ENCODE data around the gene TCL1B.

TCL1B gene

DNA sequence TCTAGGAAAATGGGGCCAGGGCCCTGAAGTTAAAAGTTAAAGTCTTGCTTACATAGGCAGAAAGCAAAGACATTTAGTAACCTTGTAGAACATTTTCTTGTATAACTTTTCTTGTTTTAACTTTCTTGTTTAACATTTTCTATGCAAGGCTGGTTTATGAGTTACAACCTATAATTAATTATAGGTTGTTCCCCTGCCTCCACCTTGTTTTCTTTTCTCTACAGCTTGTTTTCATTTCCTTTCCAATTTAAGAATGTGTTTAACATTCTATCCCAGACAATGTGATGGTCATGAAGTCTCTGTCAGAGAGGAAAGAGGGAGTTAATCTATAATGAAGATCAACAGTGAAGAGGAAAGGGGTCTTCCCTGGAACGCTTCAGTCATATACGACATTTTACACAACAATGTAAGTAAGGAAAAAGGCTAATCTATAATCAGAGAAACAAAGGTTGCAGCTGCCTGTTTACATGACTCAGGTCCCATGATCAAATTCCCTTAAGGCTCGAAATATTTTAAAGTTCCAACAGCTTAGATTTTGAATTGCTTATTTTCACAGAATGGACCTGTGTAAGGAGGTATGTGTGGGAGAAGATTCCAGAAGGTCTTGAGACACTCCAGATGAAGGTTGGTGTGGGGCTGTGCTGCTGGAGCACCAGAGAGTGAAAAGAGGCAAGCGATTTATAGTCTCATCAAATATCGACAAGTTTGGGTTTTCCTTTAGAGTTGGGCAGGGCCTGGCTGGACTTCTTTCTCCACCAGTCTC lies 34.2 kb upstream of the TCL1B start:
- CTCF ChIA-PET, result interaction anchor here (1.0 to 1.6 kb wide), 6 partner anchors 10 to 42 kb away, joined by 4 to 5 read pairs (median 4); no protein-coding TSS in a partner anchor
- POLR2A ChIA-PET, result no interaction called here
- TF ChIP-seq, protein P1, sequence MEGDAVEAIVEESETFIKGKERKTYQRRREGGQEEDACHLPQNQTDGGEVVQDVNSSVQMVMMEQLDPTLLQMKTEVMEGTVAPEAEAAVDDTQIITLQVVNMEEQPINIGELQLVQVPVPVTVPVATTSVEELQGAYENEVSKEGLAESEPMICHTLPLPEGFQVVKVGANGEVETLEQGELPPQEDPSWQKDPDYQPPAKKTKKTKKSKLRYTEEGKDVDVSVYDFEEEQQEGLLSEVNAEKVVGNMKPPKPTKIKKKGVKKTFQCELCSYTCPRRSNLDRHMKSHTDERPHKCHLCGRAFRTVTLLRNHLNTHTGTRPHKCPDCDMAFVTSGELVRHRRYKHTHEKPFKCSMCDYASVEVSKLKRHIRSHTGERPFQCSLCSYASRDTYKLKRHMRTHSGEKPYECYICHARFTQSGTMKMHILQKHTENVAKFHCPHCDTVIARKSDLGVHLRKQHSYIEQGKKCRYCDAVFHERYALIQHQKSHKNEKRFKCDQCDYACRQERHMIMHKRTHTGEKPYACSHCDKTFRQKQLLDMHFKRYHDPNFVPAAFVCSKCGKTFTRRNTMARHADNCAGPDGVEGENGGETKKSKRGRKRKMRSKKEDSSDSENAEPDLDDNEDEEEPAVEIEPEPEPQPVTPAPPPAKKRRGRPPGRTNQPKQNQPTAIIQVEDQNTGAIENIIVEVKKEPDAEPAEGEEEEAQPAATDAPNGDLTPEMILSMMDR (IDR thresholded peaks at IDR 0.05; ENCODE audit: control extremely low read depth, extremely low read depth, low read depth, missing control alignments), result no peak
- DNase-seq (ENCODE audit: extremely low spot score), result no peak

- ChIA-PET CTCF (interaction anchor here (1.0 to 1.6 kb wide), 3 partner anchors 14 to 31 kb away, joined by 4 to 5 read pairs (median 4); no protein-coding TSS in a partner anchor), POLR2A (no interaction called here)
- DNase-seq (ENCODE audit: extremely low spot score), result no peak
- TF ChIP-seq, protein P1 (IDR thresholded peaks at IDR 0.05; ENCODE audit: control extremely low read depth, extremely low read depth, low read depth, missing control alignments), result no peak
Observed at GRCh38 chr14:95652690-95653089, 33.5 kb upstream of the TCL1B start.

DNA sequence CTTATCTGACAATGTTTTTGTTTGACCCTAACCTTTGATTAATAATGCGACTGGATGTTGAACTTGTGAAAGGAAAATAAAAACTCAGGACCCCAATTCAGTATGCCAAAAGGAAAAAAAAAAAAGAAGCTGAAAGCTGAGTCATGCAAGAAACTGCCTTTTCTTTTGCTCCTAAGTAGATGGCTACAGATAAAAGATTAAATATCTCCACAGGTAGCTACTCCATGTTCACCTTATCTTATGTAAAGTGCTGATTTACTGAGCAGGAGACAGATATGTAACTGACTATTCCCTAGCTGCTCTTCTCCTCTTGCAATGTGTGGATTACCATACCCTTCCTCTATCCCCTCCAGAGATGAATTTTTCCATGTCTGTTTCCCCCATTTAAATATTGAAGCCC lies 30.8 kb upstream of the TCL1B start:
- ChIA-PET CTCF (interaction anchor here (0.7 to 1.7 kb wide), 4 partner anchors 12 to 29 kb away, joined by 3 to 4 read pairs (median 4); no protein-coding TSS in a partner anchor), POLR2A (no interaction called here)
- TF ChIP-seq, protein P1 (IDR thresholded peaks at IDR 0.05; ENCODE audit: control extremely low read depth, extremely low read depth, low read depth, missing control alignments), result no peak
- no peak for DNase-seq (ENCODE audit: extremely low spot score)

- ChIA-PET POLR2A (no interaction called here), CTCF (interaction anchor here (1.7 kb wide), 1 partner anchor 11 kb away, joined by 4 read pairs; no protein-coding TSS in a partner anchor)
- TF ChIP-seq, protein P1 (IDR thresholded peaks at IDR 0.05; ENCODE audit: control extremely low read depth, extremely low read depth, low read depth, missing control alignments), result no peak
- no peak for DNase-seq (ENCODE audit: extremely low spot score)
Observed at GRCh38 chr14:95656634-95657033, 29.6 kb upstream of the TCL1B start.

DNA sequence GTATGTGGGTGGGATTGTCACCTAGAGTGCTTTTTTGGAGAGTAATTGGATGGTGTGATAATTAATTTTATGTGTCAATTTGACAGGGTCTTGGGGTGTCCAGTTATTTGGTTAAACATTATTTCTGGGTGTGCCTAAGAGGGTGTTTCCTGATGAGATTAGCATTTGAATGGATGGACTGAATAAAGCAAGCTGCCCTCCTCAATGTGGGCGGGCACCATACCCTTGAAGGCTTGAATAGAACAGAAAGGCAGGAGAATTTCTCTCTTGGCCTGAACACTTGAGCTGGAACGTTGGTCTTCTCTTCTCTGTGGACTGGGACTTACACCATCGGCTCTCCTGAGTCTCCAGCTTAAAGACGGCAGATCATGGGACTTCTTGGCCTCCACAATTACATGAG lies 28.8 kb upstream of the TCL1B start:
- TF ChIP-seq, protein P1 (IDR thresholded peaks at IDR 0.05; ENCODE audit: control extremely low read depth, extremely low read depth, low read depth, missing control alignments), result no peak
- ChIA-PET CTCF (no interaction called here), POLR2A (no interaction called here)
- DNase-seq (ENCODE audit: extremely low spot score), result no peak

DNA sequence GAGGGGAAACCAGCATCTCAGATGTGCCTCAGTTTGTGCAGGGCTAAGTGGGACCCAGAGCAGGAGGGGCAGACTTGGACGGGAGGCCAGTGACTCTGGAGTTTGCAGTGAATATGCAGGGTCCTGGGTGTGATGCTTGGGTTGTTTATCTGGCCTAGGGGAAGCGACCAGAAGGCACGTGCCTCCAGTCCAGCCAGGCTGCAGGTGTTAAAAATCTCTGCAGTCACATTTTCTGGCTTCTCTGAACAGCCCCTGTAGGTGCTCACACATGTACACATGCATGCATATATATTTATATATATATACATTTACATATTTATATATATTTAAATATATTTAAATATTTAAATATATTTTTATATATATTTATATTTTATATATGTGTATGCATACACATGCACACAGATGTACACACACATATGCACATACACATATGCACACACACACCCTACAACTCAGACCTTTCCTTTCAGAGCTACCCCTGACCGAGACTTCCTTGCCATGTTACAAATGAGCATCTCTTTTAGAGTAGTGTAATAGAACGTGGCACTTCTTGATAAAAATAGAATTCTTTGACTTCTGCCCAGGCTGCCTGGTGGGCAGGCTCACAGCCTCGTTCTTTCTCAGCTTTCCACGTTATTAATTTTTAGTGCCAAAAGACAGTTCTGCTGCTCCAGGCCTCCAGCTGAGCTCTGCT lies 26.8 kb upstream of the TCL1B start:
- POLR2A ChIA-PET, result no interaction called here
- CTCF ChIA-PET, result interaction anchor here (0.8 to 1.3 kb wide), 4 partner anchors 14 to 114 kb away, joined by 3 to 9 read pairs (median 3); partner anchors contain the start of gene TCL1B
- DNase-seq (ENCODE audit: extremely low spot score), result no peak
- TF ChIP-seq, protein P1 (IDR thresholded peaks at IDR 0.05; ENCODE audit: control extremely low read depth, extremely low read depth, low read depth, missing control alignments), result no peak

All from GM10248 (cell line).